GM18909 (cell line): ENCODE data around the gene SYTL5.

Experiments
- ATAC-seq: cut with Tn5 transposase; IDR thresholded peaks from one replicate; pipeline ENCODE4 v1.9.1; 2021; ENCODE audit warnings: mild to moderate bottlenecking; ENCODE audit not compliant: unreplicated experiment, poor library complexity

Gene SYTL5

DNA sequence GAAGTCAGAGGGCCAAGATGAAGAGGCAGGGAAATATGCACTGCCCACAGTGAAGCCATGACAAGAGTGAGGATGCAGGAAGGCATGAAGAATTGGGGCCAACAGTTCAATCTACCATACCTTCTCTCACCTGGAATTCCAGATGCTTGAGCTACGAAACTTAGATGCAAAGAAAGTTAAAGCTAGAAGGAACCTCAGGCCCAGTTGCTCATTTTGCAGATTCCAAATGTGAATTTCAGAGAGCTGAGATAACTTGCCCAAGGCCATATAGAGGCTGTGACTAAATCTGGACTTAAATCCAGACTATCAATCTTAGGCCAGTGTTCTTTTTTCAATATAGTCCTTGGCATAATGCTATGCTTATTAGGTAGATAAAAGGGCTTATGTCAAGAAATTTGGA, 121.6 kb downstream of the SYTL5 start:
- ATAC-seq = no peak

DNA sequence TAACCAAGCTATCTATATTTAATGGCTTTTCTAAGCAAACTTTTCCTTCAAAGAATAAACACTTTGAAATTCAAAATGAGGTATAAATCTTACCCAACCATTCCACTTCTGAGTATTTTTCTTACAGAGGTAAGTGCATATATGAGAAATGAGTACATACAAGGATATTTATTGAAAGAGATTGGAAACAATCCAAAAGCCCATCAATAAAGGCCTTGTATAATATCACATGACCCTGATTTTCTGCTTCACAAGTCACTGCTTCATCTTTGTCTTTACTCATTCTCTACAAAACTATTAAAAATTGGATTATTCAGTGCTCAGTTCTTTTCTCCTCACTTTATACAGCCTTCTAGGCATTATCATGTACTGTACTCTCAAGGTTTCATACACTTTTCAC, 123.0 kb downstream of the SYTL5 start:
- no peak for ATAC-seq

DNA sequence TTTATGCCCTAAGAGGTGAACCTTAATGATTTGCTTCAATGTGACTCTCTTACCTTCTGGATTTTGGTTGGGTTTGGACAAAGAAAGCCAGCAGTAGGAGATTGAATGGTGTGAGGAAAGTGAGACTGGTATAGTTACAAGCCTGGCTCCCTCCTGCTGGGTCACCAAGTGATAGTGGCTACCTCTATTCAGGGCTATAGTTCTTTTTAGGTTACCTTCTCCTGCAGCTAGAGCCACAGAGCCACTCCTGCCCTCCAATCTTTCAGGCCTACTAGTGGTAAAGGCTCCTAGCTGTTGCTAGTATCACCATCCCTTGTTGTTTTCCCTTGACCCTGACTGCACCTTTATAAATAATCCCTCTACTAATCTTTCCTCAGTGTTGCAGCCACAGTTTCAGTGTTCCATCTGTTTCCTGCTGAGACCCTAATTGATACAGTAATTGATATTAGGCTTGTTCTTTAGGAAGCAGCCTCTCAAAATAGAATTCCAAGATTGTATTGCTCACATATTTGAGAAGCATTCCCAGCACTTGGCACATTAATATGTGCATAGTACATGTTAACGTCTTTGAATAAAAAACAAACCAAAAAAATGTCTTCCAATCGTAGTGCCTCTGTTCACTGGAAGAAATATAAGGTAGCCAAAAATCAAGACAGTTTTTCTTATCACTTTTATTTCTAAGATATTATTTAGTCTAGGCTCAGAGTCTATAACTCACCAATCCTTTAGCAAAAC, 132.0 kb downstream of the SYTL5 start:
- ATAC-seq = no peak

DNA sequence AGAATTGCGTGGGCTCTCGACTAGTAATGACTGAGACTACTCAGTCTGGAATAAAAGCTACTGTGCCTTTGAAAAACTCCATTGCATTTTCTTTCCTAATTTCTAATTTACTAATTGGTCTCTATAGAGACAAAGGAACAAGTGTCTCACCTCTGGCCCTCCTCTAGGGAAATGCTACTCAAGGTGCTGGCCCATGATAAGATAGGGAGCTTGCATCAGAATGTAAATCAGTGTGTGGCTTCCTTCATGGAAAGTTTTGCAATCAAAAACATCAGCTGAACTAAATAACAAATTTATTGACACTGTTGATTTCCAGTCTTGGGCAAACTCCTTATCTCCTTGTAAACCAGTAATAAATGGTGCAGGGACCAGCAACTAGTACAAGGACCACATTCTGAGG, 132.5 kb downstream of the SYTL5 start:
- ATAC-seq = no peak

DNA sequence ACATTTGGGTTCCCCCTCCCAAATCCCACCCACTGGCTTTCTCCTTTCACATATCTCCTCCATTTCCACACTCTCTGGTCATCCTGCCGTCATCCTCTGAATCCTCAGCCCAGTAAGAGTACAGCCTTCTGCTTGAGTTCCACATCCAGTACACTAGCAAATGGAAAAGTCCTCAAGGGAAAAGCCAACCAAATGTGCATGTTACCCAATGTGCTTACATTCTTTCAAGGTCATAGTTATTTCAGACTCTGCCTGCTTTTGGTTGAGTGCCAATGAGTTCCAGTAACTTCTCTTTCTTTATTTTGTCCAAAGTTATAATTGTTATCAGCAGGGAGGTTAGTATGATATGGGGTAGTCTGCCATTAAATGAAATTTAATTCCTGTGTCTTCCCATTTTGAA, 136.3 kb downstream of the SYTL5 start:
- no peak for ATAC-seq

DNA sequence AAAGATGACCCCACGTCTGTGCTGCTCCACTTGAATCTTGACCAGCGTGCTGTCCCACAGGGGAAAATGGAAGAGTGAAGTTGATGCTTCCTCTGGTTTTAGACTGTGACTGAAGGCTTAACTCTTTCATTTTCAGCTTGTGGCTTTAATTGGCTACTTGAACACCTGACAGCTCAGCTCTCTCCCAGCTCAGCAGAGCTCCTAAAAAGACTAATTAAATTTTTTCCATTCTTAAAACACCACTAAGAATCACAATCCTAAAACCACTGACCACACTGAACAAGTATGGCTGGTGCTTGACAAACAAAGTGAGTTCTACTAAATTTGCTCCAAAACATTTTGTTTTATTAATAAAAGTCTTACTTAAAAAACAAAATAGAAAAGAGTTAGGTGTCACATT, 142.7 kb downstream of the SYTL5 start:
- no peak for ATAC-seq

DNA sequence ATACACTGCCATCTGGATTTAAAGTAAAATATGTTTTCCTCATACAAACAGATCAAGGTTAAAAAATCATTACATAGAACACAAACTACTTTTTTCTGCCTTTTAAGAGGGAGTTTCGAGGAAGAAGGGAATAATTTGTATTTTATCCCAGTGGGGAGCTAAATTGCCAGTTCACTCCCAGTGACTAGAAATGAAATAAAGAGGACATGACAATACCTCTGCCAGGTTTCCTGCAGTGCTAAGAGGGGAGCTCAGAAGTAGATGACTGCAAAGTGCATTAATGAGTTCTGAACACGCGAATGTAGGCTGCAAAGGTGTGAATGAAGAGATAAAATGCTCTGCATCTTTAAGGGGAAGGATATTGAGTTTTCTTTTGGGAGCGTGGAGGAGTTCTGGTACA, 144.6 kb downstream of the SYTL5 start:
- ATAC-seq = no peak

DNA sequence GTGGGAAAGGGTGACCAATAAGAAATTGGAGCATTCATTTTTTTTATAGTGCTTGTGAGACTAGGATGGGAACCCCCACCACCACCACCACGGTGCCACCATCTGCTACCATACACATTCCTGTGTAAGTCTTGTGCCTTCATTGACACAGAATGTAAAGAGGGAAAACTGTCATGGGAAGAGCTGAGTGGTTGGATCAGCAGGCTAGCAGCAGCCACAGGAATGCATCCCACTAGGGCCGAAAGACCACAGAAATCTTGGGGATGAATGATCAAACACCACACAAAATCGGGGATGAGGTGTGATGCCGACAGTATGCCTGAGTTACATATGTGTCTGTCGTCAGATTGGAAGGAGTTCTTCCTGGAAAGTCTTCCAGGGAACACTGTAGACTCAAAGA, 145.1 kb downstream of the SYTL5 start:
- no peak for ATAC-seq

DNA sequence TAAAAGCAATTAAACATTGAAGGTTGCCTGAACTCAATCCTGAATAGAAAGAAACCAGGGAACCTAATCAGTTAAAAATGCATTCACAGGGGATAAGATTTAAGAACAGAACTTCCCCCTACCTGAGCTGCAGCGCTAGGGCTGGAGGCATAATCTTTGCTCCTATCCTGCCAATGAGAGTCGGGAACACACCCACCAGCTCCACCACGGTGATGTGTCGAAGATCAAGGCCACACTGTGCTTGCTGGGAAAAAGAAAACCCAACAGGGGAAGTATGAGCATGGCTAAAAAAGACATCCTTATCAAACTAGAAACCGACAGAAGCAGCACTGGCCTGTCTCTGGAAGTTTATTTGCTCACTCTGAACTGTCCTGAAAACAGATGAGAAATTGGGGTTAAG, 148.0 kb downstream of the SYTL5 start:
- no peak for ATAC-seq

DNA sequence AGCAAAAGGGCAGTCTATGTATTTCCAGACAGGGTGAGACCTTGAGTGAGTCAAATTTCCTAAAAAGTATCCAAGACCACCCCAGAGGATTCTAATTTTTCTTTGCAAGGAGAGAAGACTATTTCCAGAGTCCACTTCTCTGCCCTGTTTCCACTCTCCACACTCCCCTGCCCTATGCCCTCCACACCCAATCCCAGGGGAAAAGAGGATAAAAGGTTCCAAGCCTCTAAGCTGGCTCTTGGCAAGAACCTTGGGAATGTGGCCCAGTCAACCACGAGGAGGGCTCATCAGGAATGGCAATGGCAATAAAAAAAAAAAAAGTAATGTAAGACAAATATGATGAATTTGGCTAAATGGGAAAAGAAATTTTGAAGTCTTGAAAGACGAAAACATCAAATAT, 148.5 kb downstream of the SYTL5 start:
- ATAC-seq = no peak

DNA sequence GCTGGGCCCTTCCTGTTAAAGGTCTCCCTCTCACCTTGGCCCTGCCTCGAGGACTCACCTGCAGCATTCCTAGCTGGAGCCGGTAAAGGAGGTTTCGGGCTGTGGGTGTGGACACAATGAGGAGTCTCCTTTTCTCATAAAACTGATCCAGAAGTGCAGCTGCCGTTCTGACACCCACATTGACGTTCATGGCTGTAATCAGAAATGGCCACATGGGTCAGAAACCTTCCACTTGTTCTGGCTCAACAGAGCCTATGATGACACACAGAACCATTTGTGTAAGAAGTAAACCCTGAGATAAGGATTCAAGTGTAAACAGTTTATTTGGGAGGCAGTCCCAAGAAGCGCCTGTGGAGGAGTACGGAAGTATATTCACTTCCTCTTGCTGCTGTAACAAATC, 150.5 kb downstream of the SYTL5 start:
- ATAC-seq = no peak

DNA sequence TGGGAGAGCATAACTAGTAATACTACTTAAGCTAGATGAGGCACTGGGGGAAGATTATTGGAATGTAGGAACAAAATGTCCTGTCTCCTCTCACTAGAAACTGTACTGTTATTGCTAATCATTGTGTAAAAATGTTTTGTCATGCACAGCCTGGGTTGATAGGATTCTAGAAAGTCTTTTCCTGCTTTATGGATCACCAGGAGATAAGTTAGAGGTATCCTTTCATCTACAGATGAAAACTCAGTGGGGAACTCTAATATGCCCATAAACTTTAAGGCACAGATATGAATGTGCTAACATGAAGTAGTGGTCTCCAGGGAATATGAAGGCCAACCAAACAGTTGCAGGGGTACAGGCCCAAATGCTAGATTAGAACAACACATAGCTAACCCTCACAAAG, 156.8 kb downstream of the SYTL5 start:
- no peak for ATAC-seq

DNA sequence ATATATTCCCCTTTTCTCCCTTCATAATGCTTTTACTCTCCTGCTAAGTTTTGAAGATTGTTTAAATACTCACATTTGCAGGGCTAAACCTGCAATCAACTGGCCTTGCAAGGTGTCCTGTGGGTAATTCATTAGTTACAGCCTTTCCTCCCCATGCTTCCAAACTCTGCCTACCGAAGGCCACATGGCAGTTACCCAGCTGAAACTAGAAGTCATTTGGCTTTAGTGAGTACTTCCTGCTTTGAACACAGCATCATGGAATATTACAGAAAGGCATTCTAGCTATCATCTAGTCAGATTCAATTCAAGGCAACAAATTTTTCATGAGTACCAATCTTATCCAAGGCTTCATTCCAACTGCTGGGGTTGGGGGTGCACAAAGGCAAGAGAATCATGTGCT, 158.7 kb downstream of the SYTL5 start:
- no peak for ATAC-seq

DNA sequence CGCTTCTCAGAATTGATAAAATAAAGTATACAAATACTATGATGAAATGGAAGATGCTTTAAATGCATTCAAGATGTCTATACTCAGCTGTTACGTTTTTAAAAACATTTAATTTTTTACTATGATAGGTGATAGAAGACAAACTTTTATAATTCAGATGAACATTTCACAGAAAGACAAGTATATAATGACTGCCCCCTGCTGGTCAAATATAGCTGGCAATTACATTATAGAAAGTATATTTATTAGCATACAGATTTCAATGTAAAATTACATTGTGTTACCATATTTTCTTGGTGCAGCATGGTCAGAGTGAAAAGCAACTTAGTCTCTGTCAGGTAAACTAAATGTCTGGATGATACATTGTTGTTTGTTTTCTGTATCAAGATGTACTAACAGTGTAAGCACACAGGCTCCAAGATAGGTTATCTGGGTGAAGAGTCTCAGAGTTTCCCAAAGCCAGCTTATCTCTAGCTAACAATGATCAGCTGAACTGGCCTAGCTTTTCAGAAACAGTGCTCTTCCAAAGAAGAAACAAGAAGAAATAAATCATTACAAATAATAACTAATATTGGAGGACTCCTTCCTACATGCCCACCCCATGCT, 160.2 kb downstream of the SYTL5 start:
- no peak for ATAC-seq

DNA sequence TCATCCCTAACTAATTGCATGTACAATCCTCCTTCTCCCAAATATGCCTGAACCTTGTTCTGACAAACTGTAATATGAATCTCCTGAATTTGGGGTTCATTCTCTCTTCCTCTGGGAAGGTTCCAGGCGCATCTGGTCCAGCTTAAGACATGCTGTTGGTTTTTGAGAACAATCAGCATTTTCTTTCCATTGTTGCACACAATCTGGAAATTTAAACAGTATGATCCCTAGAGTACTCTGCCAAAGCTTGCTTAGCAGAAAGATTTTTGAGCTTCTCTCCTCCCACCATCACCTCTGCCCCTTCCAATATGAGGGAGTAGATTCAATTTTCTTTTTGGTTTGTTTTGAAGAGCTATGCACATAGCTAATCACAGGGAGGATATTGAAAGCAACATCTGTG, 164.2 kb downstream of the SYTL5 start:
- ATAC-seq = no peak

DNA sequence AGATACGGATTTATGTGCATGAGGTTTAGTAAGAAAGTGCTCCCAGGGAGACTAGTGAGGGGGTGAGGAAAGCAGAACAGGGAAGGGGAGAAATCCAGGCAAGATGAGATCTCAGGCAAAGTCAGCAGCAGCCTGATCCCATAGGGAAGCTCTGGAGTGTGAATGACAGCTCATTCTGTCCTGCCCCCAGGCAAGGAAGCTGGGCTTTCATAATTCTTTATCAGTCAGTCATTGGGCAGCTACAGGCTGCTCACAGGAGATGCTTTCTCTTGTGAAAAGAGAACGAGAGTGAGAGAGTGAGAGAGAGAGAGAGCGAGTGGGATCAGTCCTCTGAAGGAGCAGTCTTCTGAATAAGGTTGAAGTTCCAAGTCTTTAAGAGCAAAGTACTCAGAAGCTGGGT, 166.2 kb downstream of the SYTL5 start:
- ATAC-seq = no peak

DNA sequence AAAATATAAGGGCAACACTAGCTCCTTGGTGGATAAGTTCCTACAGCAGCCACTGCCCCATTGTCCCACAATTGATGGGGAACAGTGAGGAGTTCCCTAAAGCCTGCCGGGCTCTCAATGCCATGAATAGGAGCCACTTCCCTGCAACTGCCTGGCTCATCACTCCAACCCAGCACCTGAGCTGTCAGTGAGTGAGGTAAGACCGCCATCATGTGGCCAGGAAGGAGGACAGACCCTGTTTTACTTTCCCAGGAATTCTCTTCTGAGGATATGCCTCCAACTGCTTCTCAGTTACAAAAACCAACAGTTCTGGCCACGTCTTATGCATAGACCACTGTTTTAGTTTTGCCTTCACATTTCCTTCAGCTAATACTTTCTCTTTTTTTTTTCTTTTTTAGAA, 168.8 kb downstream of the SYTL5 start:
- no peak for ATAC-seq

DNA sequence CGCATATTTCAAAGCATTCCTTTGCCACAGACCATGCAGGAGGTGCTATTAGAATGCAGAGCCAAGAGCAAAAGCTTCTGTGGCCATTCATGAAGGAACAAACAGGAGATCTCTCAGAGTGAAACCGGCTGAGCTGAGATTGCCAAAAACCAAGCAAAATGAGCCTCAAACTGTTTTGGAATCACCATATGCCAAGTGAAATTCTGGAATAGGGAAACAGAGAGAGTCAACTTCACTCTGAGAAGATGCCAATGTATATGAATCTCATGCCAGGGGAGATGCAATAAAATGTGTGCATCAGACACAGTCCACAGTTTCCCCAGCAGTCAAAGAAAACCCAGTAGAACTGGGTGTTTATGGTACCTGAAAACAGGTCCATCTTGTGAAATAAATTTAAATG, 172.0 kb downstream of the SYTL5 start:
- ATAC-seq = no peak
